GM18951 (cell line): ENCODE data around the gene SPON1.
"Not testable (repeated sequence)": the region's sequence is repeated elsewhere in the genome, so short reads cannot be mapped to it uniquely, and the experiment has no call there.

Experiments
- POLR2A ChIP-seq: IDR thresholded peaks from 4 replicates; pipeline ENCODE4 v1.6.1; 2011; ENCODE audit warnings: mild to moderate bottlenecking; ENCODE audit not compliant: insufficient read length, insufficient read depth; ENCODE audit errors: extremely low read depth
- in situ Hi-C: fragments of 300-500 bp; cut with MboI; formaldehyde crosslinking; loops from one replicate; pipeline ENCODE4 v1.12.0; 2022; ENCODE audit warnings: low sequenced_read_pairs, mixed read lengths, inconsistent platforms; ENCODE audit not compliant: unreplicated experiment

The SPON1 gene

GRCh38 chr11:13931356-13931755 lies 31.2 kb upstream of the SPON1 start:
- in situ Hi-C loops, result no loop called here
- TF ChIP-seq POLR2A, result no peak

GRCh38 chr11:13937154-13937553 lies 25.4 kb upstream of the SPON1 start:
- in situ Hi-C loops, result not testable (repeated sequence)

DNA sequence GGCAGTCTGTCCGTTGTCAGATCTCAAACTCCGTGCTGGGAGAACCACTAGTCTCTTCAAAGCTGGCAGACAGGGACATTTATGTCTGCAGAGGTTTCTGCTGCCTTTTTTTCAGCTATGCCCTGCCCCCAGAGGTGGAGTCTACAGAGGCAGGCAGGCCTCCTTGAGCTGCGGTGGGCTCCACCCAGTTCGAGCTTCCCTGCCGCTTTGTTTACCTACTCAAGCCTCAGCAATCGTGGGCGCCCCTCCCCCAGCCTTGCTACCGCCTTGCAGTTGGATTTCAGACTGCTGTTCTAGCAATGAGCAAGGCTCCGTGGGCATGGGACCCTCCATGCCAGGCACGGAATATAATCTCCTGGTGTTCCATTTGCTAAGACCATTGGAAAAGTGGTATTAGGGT lies 23.7 kb upstream of the SPON1 start:
- in situ Hi-C loops, result not testable (repeated sequence)

DNA sequence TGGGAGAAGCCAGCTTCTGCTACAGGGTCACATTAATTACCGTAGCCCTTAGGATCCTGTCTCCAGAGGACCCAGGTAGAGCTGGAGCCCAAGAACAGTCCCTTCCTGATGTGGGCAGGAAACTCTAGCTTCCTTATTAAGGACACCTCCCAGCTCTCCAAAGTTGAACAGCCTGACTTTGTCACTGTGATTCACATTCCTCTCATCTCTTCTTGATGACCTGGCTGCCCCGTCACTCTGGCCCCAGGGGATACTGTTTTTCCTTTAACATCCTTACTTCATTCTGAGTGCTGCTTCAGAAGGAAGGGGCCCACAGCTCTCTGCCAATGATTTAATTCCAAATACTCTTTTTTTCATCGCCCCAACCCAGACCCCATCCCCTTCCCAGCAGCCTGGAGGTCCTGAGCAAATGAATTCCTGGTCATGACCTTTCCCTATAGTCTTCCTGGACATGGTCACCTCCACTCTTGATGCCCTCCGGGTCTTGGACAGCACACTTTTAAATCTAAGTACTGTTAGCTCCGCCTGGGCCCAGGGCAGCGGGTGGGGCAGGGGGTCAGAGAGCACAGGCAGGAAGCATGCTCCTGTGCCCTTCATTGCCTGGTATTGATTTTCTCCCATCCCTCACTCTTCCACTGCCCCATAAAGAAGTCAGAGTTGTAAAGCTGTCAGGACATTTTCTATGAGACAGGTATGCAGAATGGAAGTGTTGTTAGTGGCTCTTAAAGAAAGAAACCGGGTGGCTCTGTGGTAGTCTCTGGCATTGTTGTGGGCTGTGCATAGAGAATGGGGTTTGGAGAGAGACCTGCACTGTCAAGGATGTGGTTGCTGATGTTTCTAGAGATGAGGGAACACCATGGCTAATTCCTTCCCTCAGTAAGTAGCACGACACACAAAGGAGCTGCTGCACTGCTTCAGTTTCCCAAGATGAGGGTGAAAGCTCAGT lies 22.3 kb upstream of the SPON1 start:
- in situ Hi-C loops, result no loop called here
- TF ChIP-seq POLR2A, result no peak

- in situ Hi-C loops, result no loop called here
- TF ChIP-seq POLR2A, result no peak
Observed at GRCh38 chr11:13940907-13941256, 21.6 kb upstream of the SPON1 start.

GRCh38 chr11:13941775-13942174 lies 20.7 kb upstream of the SPON1 start:
- in situ Hi-C loops, result no loop called here
- no peak for TF ChIP-seq POLR2A

DNA sequence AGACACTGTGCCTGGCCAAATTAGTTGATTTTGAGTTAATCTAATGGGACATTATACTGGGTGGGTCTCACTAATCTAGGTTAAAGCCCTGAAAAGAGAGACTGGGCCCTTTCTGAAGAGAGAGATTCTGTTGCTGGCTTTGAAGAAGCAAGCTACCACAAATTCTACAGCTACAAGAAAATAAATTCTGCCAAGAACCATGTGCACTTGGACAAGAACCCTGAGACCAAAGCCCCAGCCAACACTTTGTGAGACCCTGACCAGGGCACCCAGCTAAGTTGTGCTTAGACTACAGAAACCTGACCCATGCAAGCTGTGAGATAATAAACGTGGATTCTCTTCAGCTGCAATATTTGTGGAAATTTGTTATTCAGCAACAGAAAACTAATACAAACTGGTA lies 20.1 kb upstream of the SPON1 start:
- TF ChIP-seq POLR2A, result no peak
- in situ Hi-C loops, result no loop called here

GRCh38 chr11:13942971-13943381 lies 19.5 kb upstream of the SPON1 start:
- TF ChIP-seq POLR2A, result no peak
- in situ Hi-C loops, result no loop called here

DNA sequence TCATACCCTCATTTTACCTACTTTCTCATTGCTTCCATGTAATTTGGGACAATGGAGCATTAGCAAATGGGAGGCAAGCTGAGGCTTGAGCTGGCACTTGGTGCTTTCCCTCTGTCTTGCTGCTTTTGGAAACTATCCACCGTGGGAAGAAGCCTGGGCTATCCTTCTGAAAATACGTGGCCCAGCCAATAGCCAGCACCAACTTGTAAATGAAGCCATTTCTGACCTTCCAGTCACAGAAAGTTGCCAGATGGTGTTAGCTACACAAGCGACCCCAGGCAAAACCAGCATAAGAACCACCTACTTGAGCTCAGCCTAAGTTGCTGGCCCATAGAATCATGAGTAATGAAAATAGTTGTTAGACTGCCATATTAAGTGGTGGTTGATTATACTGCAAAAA lies 18.5 kb upstream of the SPON1 start:
- in situ Hi-C loops, result no loop called here
- TF ChIP-seq POLR2A, result no peak

- no peak for TF ChIP-seq POLR2A
- in situ Hi-C loops, result no loop called here
Observed at GRCh38 chr11:13944911-13945425, 17.6 kb upstream of the SPON1 start.

DNA sequence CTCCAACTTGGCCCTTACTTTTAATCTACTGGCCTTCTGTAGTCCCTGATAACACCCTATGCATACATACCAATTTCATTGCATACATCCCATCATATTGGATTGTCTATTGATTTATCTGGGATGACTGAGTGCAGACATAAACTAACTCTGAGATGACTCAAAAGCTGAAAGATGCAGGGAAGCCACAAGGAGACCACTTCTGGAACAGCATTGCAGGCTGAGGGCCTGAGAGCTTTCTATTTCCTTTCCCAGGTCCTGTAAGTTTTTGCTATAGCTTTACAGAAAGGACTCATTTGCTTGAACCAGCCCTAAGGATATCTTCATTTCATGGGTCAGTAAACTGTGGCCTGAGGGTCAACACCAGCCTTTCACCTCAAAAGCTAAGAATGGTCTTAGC lies 15.1 kb upstream of the SPON1 start:
- no peak for TF ChIP-seq POLR2A
- in situ Hi-C loops, result no loop called here

DNA sequence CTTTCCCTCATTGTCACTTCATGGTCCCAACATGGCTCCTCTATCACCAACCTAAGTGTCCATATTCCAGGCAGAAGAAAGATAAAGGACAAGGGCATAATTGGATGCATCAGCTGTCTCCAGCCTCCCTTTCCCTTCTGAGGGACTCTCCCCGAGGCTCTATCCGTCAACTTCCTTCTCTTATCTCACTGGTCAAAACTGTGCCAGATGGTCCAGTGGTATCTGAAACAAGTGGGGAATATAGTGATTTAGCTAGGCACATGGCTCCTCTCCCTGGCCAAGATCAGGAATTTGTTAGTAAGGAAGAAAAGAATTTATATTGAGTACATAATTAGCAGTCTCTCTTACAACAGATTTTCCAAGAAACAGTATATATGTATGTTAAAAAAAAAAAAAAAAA lies 12.6 kb upstream of the SPON1 start:
- TF ChIP-seq POLR2A, result no peak
- in situ Hi-C loops, result loop anchor here (25.0 kb wide), 1 partner anchor 462 kb away; no protein-coding TSS in a partner anchor

DNA sequence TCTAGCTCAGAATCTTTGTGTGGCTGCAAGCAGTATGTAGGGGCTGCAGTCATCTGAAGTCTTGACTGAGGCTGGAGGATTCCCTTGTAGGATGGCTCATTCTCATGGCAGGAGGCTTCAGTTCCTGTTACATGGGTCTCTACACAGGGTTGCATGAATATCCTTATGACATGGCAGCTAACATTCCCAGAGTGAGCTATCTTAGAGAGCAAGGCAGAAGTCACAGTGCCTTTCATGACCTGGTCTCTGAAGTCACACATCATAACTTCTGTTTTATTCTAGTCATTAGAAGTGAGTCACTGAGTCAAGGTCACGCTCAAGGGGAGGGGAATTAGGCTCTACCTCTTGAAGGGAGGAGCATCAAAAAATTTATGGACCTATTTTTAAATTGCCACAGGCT lies 10.3 kb upstream of the SPON1 start:
- in situ Hi-C loops, result loop anchor here (25.0 kb wide), 1 partner anchor 460 kb away; no protein-coding TSS in a partner anchor

GRCh38 chr11:13952668-13953067 lies 9.9 kb upstream of the SPON1 start:
- in situ Hi-C loops, result loop anchor here (25.0 kb wide), 1 partner anchor 460 kb away; no protein-coding TSS in a partner anchor
- TF ChIP-seq POLR2A, result no peak

More for the DNA sequence above, 10.3 kb upstream of the SPON1 start:
- TF ChIP-seq POLR2A, result no peak

- no peak for TF ChIP-seq POLR2A
- in situ Hi-C loops, result loop anchor here (25.0 kb wide), 1 partner anchor 458 kb away; no protein-coding TSS in a partner anchor
Observed at GRCh38 chr11:13954591-13954990, 7.9 kb upstream of the SPON1 start.
